Stimulated activated naive CD8-positive, alpha-beta T cell treated with anti-CD3 and anti-CD28 coated beads, Interleukin-15, Interleukin-2, amounts not matched to agents 100 ng/mL and 50 ng/mL, for 24 hours (primary cell): ENCODE measurements around the gene LONP2.
A peak's percentile ranks its signal among the peaks of the same experiment; 100 is the strongest.
"Not testable (repeated sequence)": the region's sequence is repeated elsewhere in the genome, so short reads cannot be mapped to it uniquely, and the experiment has no call there.

ENCODE experiments used
- H3K27ac Mint-ChIP-seq: one replicate; pipeline ENCODE4 v1.8.0; 2021; ENCODE audit warnings: mild to moderate bottlenecking, mixed read lengths
- H3K27me3 Mint-ChIP-seq: one replicate; pipeline ENCODE4 v1.8.0; 2021; ENCODE audit warnings: mixed read lengths
- H3K36me3 Mint-ChIP-seq: one replicate; pipeline ENCODE4 v1.8.0; 2021; ENCODE audit warnings: low read depth, mixed read lengths
- H3K4me1 Mint-ChIP-seq: one replicate; pipeline ENCODE4 v1.8.0; 2021; ENCODE audit warnings: low read depth, mixed read lengths
- H3K4me3 Mint-ChIP-seq: one replicate; pipeline ENCODE4 v1.8.0; 2021; ENCODE audit warnings: mild to moderate bottlenecking, mixed read lengths
- H3K9me3 Mint-ChIP-seq: one replicate; pipeline ENCODE4 v1.8.0; 2021; ENCODE audit warnings: mixed read lengths

Gene LONP2

GRCh38 chr16:48371393-48371780 is 127.3 kb downstream of the LONP2 start:
- Mint-ChIP-seq H3K4me3 (no peak overlapping the region), H3K27me3 (no peaks in the 10 kb centered on the region), H3K9me3 (no peaks in the 10 kb centered on the region), H3K36me3 (no peaks in the 10 kb centered on the region), H3K27ac (no peak overlapping the region), H3K4me1 (peaks cover 29% of the 10 kb centered on the region)

DNA sequence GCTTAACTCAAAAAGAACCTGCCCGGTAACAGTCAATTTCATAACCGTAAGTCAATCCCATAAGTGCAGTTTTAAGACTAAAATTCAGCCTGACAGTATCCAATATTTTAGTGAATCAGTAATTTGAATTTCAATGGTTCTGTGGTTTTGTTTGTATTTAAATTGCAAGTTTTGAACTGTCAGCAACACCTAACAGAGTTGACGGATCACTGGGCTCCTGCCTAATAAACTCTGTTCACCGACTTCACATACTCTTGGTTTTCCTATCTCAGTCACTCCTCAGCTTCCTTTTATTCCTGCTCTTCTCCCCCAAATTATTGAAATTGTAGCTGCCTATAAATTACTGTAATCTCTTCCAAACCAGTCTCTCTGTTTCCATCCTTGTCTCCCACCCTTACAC is 128.6 kb downstream of the LONP2 start:
- H3K27me3 Mint-ChIP-seq = no peaks in the 10 kb centered on the region
- H3K4me1 Mint-ChIP-seq = peaks cover 26% of the 10 kb centered on the region
- no peaks in the 10 kb centered on the region for H3K9me3 Mint-ChIP-seq
- H3K4me3 Mint-ChIP-seq = no peak overlapping the region
- no peak overlapping the region for H3K27ac Mint-ChIP-seq
- no peaks in the 10 kb centered on the region for H3K36me3 Mint-ChIP-seq

- no peak overlapping the region for H3K4me3 Mint-ChIP-seq
- H3K9me3 Mint-ChIP-seq = no peaks in the 10 kb centered on the region
- H3K27me3 Mint-ChIP-seq = no peaks in the 10 kb centered on the region
- H3K27ac Mint-ChIP-seq = no peak overlapping the region
- no peaks in the 10 kb centered on the region for H3K36me3 Mint-ChIP-seq
- H3K4me1 Mint-ChIP-seq = peaks cover 26% of the 10 kb centered on the region
Measured at GRCh38 chr16:48373258-48374029, 129.3 kb downstream of the LONP2 start.

- Mint-ChIP-seq H3K4me1 (peaks cover 29% of the 10 kb centered on the region), H3K9me3 (no peaks in the 10 kb centered on the region), H3K27me3 (no peaks in the 10 kb centered on the region), H3K36me3 (no peaks in the 10 kb centered on the region), H3K4me3 (no peak overlapping the region), H3K27ac (no peak overlapping the region)
Measured at GRCh38 chr16:48374255-48374654, 130.2 kb downstream of the LONP2 start.

DNA sequence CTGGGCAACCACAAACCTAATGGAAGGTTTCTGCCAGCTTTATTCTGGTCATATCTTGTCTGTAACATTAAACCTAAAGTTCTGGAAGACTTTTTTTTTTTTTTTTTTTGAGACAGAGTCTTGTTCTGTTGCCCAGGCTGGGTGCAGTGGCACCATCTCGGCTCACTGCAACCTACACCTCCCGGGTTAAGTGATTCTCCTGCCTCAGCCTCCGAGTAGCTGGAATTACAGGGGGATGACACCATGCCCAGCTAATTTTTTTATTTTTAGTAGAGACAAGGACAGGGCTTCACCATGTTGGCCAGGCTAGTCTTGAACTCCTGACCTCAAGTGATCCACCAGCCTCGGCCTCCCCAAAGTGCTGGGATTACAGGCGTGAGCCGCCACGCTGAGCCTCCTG is 133.2 kb downstream of the LONP2 start:
- H3K27me3 Mint-ChIP-seq, H3K27ac Mint-ChIP-seq, H3K9me3 Mint-ChIP-seq, H3K4me3 Mint-ChIP-seq, H3K36me3 Mint-ChIP-seq: not testable (repeated sequence)
- H3K4me1 Mint-ChIP-seq = peaks cover 48% of the 10 kb centered on the region

GRCh38 chr16:48378276-48378675 is 134.2 kb downstream of the LONP2 start:
- no peak overlapping the region for H3K27ac Mint-ChIP-seq
- peaks cover 9% of the 10 kb centered on the region for H3K36me3 Mint-ChIP-seq
- H3K9me3 Mint-ChIP-seq = no peaks in the 10 kb centered on the region
- no peaks in the 10 kb centered on the region for H3K27me3 Mint-ChIP-seq
- peak overlapping the region; percentile 1 for H3K4me3 Mint-ChIP-seq
- peaks cover 55% of the 10 kb centered on the region for H3K4me1 Mint-ChIP-seq

- H3K9me3 Mint-ChIP-seq = no peaks in the 10 kb centered on the region
- peaks cover 13% of the 10 kb centered on the region for H3K36me3 Mint-ChIP-seq
- peaks cover 60% of the 10 kb centered on the region for H3K4me1 Mint-ChIP-seq
- peak overlapping the region; percentile 36 for H3K27ac Mint-ChIP-seq
- H3K27me3 Mint-ChIP-seq = no peaks in the 10 kb centered on the region
- peak overlapping the region; percentile 1 for H3K4me3 Mint-ChIP-seq
Measured at GRCh38 chr16:48378836-48379235, 134.7 kb downstream of the LONP2 start.

GRCh38 chr16:48381201-48381600 is 137.1 kb downstream of the LONP2 start:
- Mint-ChIP-seq H3K4me1 (peaks cover 64% of the 10 kb centered on the region), H3K36me3 (peaks cover 13% of the 10 kb centered on the region), H3K27ac (no peak overlapping the region), H3K27me3 (no peaks in the 10 kb centered on the region), H3K4me3 (no peak overlapping the region), H3K9me3 (no peaks in the 10 kb centered on the region)

GRCh38 chr16:48382131-48382530 is 138.0 kb downstream of the LONP2 start:
- peaks cover 57% of the 10 kb centered on the region for H3K4me1 Mint-ChIP-seq
- peaks cover 13% of the 10 kb centered on the region for H3K36me3 Mint-ChIP-seq
- H3K27ac Mint-ChIP-seq = no peak overlapping the region
- H3K9me3 Mint-ChIP-seq = no peaks in the 10 kb centered on the region
- peak overlapping the region; percentile 31 for H3K4me3 Mint-ChIP-seq
- no peaks in the 10 kb centered on the region for H3K27me3 Mint-ChIP-seq

GRCh38 chr16:48383009-48383876 is 139.1 kb downstream of the LONP2 start:
- peak overlapping the region; percentile 99 for H3K4me3 Mint-ChIP-seq
- peak overlapping the region; percentile 91 for H3K27ac Mint-ChIP-seq
- H3K9me3 Mint-ChIP-seq = no peaks in the 10 kb centered on the region
- H3K4me1 Mint-ChIP-seq = peaks cover 49% of the 10 kb centered on the region
- H3K27me3 Mint-ChIP-seq = no peaks in the 10 kb centered on the region
- H3K36me3 Mint-ChIP-seq = peaks cover 13% of the 10 kb centered on the region

DNA sequence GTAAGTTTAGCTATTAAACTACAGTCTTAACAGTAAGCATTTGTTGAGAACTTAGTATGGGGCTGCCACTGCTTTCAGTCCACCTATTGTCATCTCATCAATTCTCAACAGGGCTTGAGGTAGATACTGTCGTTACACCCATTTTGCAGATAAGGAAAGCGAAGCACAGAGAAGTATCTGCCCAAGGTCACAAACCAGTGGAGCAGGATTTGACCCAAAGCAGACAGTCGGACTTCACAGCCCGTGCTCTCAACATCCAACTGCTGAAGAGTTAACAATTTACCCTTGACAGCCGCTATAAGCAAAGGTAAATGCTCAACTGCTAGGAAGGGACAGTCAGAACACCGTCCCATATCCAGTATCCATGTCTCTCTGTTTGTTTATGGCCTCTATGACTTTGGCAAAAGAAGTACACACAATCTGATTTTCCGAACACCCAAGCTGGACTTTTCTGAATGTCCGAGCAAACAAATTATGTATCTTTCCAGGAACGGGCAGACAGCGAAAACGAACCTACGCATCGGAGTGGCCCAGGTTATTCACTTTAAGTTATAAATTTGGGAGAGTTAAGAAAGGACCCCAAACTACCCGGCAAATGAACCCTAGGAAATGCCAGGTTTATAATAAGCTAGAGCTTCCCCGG is 139.9 kb downstream of the LONP2 start:
- Mint-ChIP-seq H3K9me3 (no peaks in the 10 kb centered on the region), H3K27me3 (no peaks in the 10 kb centered on the region), H3K4me1 (peaks cover 41% of the 10 kb centered on the region), H3K27ac (peak overlapping the region; percentile 91), H3K36me3 (peaks cover 13% of the 10 kb centered on the region), H3K4me3 (peak overlapping the region; percentile 99)

GRCh38 chr16:48384520-48385252 is 140.6 kb downstream of the LONP2 start:
- no peaks in the 10 kb centered on the region for H3K9me3 Mint-ChIP-seq
- no peaks in the 10 kb centered on the region for H3K27me3 Mint-ChIP-seq
- peaks cover 13% of the 10 kb centered on the region for H3K36me3 Mint-ChIP-seq
- H3K27ac Mint-ChIP-seq = peak overlapping the region; percentile 91
- peak overlapping the region; percentile 99 for H3K4me3 Mint-ChIP-seq
- H3K4me1 Mint-ChIP-seq = peaks cover 34% of the 10 kb centered on the region

GRCh38 chr16:48385253-48386150 is 141.4 kb downstream of the LONP2 start, which contains the start of gene SIAH1:
Gene SIAH1 (minus strand): TSS chr16:48385413. CDS start chr16:48362428, 22,985 bp downstream.
- peak within 1 kb of the TSS; percentile 99 for H3K4me3 Mint-ChIP-seq
- peaks cover 13% of the 10 kb centered on the region for H3K36me3 Mint-ChIP-seq

More at GRCh38 chr16:48385253-48386150, 141.4 kb downstream of the LONP2 start, which contains the start of gene SIAH1:
- no peaks in the 10 kb centered on the region for H3K27me3 Mint-ChIP-seq
- H3K27ac Mint-ChIP-seq = peak within 1 kb of the TSS; percentile 96
- no peaks in the 10 kb centered on the region for H3K9me3 Mint-ChIP-seq
- peaks cover 28% of the 10 kb centered on the region for H3K4me1 Mint-ChIP-seq
